SK-N-DZ (cell line): ENCODE data around the gene ARAF.

ENCODE experiments used
- DNase-seq: peaks from one replicate; pipeline ENCODE4 v3.0.0-alpha.2; 2015; ENCODE audit warnings: low spot score

ARAF gene

GRCh38 chrX:47563801-47564315 is 2.9 kb downstream of the ARAF start:
- DNase-seq: no peak

DNA sequence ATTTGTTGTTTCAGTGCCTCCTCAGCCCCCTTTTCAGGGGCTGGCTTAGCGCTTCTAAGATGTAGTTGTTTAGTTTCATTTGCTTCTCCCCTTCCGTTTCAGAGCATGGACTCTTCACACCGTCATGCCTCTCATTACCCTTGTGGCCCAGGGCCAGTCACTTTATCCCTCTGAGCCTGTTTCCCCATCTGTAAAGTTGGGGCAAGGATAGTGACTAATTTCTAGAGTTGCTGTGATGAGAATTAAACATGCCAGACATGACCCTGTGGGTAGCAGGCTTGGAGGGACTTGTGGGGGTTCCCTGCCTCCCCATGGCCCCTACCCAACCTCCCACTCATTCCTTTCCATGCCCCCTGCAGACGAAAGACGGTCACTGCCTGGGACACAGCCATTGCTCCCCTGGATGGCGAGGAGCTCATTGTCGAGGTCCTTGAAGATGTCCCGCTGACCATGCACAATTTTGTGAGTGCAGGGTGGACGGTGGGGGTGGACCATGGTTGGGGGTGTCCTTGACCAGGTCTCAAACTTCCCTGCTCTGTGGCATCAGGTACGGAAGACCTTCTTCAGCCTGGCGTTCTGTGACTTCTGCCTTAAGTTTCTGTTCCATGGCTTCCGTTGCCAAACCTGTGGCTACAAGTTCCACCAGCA is 3.6 kb downstream of the ARAF start:
- no peak for DNase-seq

- DNase-seq: no peak
These were observed 5.8 kb downstream of the ARAF start for GRCh38 chrX:47566841-47567240.

DNA sequence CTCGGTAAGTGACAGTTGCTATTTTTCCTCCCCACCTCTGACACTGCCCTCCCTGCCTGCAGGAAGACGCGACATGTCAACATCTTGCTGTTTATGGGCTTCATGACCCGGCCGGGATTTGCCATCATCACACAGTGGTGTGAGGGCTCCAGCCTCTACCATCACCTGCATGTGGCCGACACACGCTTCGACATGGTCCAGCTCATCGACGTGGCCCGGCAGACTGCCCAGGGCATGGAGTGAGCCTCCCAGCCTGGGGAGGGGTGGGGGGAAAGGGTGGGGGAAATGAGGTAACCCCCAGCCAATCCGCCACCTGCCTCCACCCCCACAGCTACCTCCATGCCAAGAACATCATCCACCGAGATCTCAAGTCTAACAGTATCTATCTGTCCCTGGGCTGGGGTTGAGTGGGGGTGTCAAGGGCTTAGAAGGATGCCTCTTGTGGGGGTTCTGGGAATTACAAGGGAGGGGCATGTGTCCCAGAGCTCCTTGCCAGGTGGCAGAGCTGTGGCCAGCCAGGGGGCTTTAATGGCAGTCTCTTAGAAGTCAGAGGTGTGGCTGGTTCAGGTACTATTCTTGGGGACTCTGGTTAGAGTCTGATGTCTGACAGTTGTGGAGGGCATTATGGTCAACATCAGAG is 7.8 kb downstream of the ARAF start:
- DNase-seq: peak; percentile 11

- no peak for DNase-seq
These were observed 9.8 kb downstream of the ARAF start for GRCh38 chrX:47570794-47571193.

DNA sequence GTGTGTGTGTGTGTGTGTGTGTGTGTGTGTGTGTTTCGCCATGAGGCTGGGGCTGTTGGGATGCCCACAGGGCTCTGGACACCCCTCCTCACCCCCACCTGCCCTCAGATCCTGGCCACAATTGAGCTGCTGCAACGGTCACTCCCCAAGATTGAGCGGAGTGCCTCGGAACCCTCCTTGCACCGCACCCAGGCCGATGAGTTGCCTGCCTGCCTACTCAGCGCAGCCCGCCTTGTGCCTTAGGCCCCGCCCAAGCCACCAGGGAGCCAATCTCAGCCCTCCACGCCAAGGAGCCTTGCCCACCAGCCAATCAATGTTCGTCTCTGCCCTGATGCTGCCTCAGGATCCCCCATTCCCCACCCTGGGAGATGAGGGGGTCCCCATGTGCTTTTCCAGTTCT is 10.2 kb downstream of the ARAF start:
- no peak for DNase-seq

- DNase-seq: no peak
These were observed 10.9 kb downstream of the ARAF start for GRCh38 chrX:47571896-47572295.

DNA sequence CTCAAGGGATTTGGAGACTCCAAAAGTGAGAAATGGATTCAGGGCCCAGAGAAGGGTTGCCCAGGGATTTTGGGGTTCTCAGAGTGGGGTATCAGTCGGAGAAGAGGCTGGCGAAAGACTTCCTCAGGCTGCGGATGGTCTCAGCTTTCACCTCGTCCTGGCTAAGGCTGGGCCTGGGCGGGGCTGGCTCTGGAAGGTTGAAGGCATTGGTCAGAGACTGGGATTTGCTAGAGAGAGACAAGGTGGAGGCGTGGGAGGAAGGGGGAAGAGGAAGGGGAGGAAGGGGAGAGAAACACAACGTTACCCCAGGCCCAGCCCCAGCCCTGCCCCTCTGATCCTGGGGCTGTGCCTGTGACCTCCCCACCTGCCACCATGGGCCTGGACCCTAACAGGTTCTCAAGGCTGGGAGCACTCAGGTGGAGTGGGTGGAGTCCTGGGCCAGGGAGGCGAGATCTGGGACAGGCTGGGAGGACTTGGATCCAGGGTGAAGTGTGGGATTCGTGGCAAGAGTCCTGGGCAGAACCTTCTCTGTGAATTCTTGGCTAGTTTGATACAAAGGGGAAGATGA is 11.9 kb downstream of the ARAF start:
- DNase-seq: no peak

DNA sequence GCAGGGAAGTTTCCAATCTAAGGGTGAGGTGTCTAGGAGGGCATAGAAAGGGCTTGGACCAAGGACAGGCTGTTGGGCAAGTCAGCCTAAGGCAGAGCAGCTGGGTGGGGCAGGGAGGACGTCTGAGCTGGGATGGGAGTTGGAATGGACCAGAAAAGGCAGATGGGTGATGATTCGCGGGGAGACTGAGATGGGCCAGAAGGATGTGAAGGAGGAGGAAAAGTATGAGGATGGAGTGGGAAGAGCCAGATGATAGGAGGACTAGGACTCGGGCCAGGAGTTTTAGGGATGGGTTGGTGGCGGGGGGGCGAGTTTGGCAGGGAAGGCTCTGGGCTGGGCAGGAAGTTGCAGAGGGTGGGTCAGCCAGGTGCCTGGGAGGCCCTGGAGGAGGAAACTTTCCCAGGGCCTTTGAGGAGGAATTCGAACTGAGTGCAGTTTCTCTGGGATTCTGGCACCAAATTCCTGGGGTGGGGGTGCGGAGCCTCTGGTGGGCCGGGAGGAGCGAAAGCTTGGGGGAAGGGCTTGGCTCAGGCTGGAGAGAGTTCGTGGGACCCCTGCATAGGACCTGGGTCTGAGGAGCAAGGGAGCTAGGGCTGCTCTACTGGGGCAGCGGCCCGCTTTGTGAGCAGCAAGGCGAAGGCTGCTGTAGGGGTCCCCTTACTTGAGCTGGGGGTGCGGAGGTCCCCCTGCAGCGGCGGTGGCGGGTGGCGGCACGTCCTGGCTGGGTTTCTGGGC is 12.5 kb downstream of the ARAF start:
- no peak for DNase-seq

DNA sequence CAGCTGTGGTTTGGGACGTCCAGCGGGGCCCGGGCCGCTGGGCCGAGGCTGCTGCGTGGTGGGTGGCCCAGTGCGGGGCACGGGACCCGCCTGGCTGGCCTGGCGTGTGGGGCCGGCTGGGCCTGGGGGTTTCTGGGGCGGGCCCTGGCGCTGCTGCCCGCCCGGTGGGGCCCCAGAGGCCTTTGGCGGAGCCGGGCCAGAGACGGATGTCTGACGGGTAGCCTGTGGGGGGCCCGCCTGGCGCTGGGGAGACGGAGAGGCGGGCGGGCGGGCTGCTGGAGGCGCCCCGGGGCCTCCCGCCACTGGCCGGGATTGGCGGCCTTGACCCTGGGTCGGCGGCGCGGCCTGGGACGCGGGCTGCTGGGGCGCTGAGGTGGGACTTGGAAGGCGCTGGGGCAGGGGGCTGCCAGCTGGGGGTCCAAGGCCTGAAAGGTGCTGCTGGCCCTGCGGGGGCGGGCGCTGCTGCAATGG is 13.1 kb downstream of the ARAF start:
- DNase-seq: no peak

- no peak for DNase-seq
These were observed 13.7 kb downstream of the ARAF start for GRCh38 chrX:47574547-47575301.

- DNase-seq: no peak
These were observed 15.3 kb downstream of the ARAF start for GRCh38 chrX:47576021-47576898.

GRCh38 chrX:47577424-47577823 is 16.4 kb downstream of the ARAF start:
- DNase-seq: no peak

DNA sequence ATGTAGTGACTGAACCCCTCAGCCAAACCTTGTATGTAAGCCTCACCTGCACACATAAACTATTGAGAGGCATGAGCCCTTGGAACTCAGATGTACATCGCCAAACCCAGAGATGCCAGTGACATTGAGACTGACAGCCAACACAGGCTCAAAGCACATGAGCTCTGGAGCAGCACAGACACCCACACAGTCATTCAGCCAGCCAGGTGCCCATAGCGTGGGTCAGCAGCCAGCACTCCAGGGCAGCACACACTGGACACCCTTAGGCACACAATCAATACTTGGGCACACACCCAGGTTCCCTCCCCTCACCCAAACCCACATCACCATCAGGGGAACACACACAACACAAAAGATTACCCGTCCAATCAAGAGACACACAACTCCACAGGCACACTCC is 16.9 kb downstream of the ARAF start:
- no peak for DNase-seq

- no peak for DNase-seq
These were observed 17.7 kb downstream of the ARAF start for GRCh38 chrX:47578692-47579091.

- DNase-seq: no peak
These were observed 18.5 kb downstream of the ARAF start for GRCh38 chrX:47579537-47579936.

DNA sequence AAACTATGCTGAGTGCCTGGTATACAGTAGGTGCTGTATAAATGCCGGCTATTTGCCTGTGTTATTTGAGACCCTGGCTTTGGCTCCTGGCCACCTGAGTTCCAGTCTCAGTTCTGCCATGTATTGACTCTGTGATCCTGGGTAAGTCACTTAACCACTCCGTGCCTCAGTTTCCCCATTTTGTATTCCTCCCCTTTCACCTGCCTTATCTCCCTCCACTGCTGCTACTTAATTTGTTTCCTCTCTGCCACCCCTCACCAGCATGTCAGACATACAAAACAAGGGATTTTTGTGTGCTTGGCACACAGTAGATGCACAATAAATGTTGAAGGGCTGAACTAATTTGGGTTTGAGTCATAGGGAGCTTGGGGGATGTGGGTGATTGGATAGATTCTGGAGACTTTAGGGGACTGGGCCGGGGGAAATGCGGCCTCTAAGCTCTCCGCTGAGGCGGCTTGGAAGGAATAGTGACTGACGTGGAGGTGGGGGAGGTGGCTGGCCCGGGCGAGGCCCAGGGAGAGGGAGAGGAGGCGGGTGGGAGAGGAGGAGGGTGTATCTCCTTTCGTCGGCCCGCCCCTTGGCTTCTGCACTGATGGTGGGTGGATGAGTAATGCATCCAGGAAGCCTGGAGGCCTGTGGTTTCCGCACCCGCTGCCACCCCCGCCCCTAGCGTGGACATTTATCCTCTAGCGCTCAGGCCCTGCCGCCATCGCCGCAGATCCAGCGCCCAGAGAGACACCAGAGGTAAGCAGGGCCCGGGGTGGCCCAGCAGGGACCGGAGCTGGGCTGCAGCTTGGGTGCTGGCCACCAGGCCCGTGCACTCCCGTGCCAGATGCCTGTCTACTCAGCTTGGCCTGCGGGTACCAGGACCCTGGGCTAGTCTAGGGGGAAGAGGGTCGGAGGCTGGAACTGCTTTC is 21.0 kb downstream of the ARAF start, which contains the start of gene TIMP1:
Gene TIMP1 (plus strand): TSS at position 706 of the 917 bp plus-strand sequence. CDS start 980 bp downstream, outside the sequence.
- DNase-seq: peak; percentile 75

DNA sequence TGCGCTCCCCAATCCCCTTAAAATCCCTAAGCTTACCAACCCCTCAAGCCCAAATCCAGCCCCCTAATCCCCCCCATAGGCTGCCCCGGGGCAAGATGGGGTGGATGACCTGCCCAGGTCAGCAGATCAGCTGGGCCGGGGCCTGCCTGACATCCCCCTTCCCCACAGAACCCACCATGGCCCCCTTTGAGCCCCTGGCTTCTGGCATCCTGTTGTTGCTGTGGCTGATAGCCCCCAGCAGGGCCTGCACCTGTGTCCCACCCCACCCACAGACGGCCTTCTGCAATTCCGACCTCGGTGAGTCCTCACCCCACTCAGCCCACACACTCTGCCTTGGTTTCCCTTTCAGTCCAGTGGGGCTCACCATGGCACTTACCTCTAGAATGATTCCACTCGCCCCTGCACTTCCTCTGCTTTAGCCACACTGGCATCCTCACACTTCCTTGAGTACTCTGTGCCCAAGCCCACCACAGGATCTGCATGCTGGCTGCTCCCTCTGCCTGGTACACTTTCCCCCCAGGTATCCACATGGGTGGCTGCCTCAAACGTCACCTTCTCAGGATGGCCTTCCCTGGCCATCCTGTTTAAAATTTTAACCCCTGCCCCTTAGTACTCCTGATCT is 22.3 kb downstream of the ARAF start:
- DNase-seq: no peak

GRCh38 chrX:47584714-47585113 is 23.7 kb downstream of the ARAF start:
- DNase-seq: no peak
